Activated CD8-positive, alpha-beta memory T cell treated with anti-CD3 and anti-CD28 coated beads for 24 hours (primary cell): Measurements from ENCODE around the gene PSMC3IP.

ENCODE experiments used
- DNase-seq: peaks from one replicate; pipeline ENCODE4 v3.0.0-alpha.2; 2020

The PSMC3IP gene

GRCh38 chr17:42584880-42585279 lies 7.4 kb upstream of the PSMC3IP start:
- DNase-seq: no peak

GRCh38 chr17:42581744-42582270 lies 4.3 kb upstream of the PSMC3IP start:
- no peak for DNase-seq

- DNase-seq: no peak
Measured at GRCh38 chr17:42579794-42580551, 2.4 kb upstream of the PSMC3IP start.

- DNase-seq: peak; percentile 88
Measured at GRCh38 chr17:42578282-42578869, 847 bp upstream of the PSMC3IP start.

- no peak for DNase-seq
Measured at GRCh38 chr17:42577140-42577531, 393 bp downstream of the PSMC3IP start.

GRCh38 chr17:42574463-42574862 lies 3.1 kb downstream of the PSMC3IP start:
- DNase-seq: no peak

GRCh38 chr17:42573095-42573494 lies 4.4 kb downstream of the PSMC3IP start:
- DNase-seq: no peak

- DNase-seq: no peak
Measured at GRCh38 chr17:42571435-42572225, 5.9 kb downstream of the PSMC3IP start.

- no peak for DNase-seq
Measured at GRCh38 chr17:42568341-42569111, 9.0 kb downstream of the PSMC3IP start.

GRCh38 chr17:42566883-42567573 lies 10.5 kb downstream of the PSMC3IP start, which contains the start of gene MLX:
MLX (plus strand) TSS chr17:42567100; CDS start chr17:42567125, 25 bp downstream.
- peak; percentile 96 for DNase-seq

- DNase-seq: no peak
Measured at GRCh38 chr17:42566215-42566882, 11.2 kb downstream of the PSMC3IP start.

GRCh38 chr17:42565523-42566214 lies 11.9 kb downstream of the PSMC3IP start:
- DNase-seq: no peak

GRCh38 chr17:42564815-42565522 lies 12.6 kb downstream of the PSMC3IP start:
- no peak for DNase-seq

- no peak for DNase-seq
Measured at GRCh38 chr17:42563950-42564349, 13.6 kb downstream of the PSMC3IP start.

GRCh38 chr17:42563543-42563942 lies 14.0 kb downstream of the PSMC3IP start:
- no peak for DNase-seq

- no peak for DNase-seq
Measured at GRCh38 chr17:42563143-42563509, 14.4 kb downstream of the PSMC3IP start.

GRCh38 chr17:42562388-42563142 lies 15.0 kb downstream of the PSMC3IP start:
- DNase-seq: no peak

GRCh38 chr17:42561897-42562387 lies 15.6 kb downstream of the PSMC3IP start, which contains the start of gene COASY:
COASY (plus strand) TSS chr17:42562148; CDS start chr17:42562623, 475 bp downstream.
- peak; percentile 96 for DNase-seq

- DNase-seq: no peak
Measured at GRCh38 chr17:42560246-42560645, 17.3 kb downstream of the PSMC3IP start.
